Erythroblast (primary cell): ENCODE measurements around the gene ZNF418.
"Not testable (repeated sequence)": the region's sequence is repeated elsewhere in the genome, so short reads cannot be mapped to it uniquely, and the experiment has no call there.

Experiments
- DNase-seq, 2 experiments: peaks; one replicate each; lab custom pipeline; 2025; lab: John Stamatoyannopoulos, UW
- GATA1 ChIP-seq: IDR thresholded peaks from 2 replicates; pipeline ENCODE4 v1.6.1; 2011; ENCODE audit warnings: low read depth, mild to moderate bottlenecking, control low read depth, low read length, moderate library complexity
- POLR2A ChIP-seq: IDR thresholded peaks from 2 replicates; pipeline ENCODE4 v1.6.1; 2011; ENCODE audit warnings: mild to moderate bottlenecking, low read length

ZNF418 gene

DNA sequence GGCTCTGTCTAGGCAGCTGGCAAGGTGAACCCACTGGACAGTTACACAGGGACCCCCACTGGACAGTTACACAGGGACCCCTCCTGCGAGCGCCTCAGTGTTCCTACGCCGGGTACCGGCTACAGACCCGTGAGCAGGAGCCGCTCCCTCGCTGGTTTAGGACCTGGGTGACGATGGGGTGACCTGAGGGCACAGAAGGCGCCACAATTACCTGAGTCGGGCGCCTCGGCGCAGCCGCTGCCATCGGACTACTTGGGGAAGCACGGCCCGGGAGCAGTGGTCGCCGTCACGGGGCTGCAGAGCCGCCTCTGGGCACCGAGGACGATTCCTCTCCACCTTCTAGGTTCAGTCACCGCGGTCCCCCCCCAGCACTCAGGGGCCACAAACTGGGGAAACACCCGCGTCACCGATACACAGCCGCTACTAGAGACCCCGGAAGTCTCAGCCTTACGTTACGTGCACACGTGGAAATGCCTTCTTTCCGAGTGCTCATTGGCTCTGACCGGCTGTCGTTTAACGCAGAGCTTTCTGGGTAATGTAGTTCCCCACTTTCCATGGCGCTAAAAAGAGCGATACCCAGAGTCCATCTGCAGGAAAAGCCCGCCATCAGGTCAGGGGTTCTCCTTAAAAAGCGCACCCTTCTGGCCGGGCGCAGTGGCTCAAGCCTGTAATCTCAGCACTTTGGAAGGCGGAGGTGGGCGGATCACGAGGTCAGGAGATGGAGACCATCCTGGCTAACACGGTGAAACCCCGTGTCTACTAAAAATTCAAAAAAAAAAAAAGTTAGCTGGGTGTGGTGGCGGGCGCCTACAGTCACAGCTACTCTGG lies 18.8 kb downstream of the ZNF418 start, which contains the start of gene ZNF417:
Gene ZNF417 (minus strand): TSS at position 425 of the 828 bp plus-strand sequence. CDS start 181 bp downstream, at position 244.
- peak; percentile 94 to 95 for DNase-seq

DNA sequence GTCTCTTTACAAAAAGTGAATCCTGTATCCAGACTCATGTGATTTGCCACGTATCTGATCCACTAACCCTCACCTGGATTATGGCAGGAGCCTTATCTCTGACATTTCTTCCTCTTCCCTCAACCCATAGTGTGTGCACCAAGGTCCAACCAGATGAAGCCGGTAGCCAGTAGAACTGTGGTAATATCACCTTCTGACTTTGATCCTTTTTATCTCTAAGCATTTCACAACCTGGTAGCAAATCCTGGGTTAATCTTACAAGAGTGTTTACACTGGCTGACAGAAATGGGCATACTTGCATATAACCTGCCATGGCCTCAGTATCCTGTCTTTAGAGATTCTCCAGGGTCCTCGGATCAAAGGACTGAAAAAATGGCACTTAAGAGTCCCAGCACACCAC lies 20.7 kb downstream of the ZNF418 start:
- DNase-seq, result no peak
- no peak for TF ChIP-seq GATA1
- TF ChIP-seq POLR2A, result no peak

More for the DNA sequence above, 18.8 kb downstream of the ZNF418 start, which contains the start of gene ZNF417:
- peak; percentile 71 for TF ChIP-seq POLR2A

- DNase-seq, result no peak
- no peak for TF ChIP-seq GATA1
- no peak for TF ChIP-seq POLR2A
Observed at GRCh38 chr19:57907394-57907793, 27.8 kb downstream of the ZNF418 start.

DNA sequence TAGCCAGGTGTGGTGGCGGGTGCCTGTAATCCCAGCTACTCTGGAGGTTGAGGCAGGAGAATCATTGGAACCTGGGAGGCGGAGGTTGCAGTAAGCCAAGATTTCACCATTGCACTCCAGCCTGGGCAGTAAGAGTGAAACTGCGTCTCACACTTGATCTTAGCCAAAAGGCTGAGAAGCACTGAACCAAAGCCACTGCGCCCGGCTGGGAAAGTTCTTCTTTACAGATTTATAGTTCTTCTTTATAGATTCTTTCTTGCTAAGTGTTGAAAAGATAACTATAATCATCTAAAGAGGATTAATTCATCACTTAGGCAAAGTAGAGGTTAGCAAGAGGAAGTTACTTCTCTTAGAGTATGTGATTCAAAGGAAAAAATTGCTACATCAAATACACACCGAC lies 29.9 kb downstream of the ZNF418 start:
- TF ChIP-seq POLR2A (no peak), GATA1 (no peak)
- no peak for DNase-seq

- no peak for DNase-seq
- TF ChIP-seq GATA1 (no peak), POLR2A (no peak)
Observed at GRCh38 chr19:57903618-57904184, 31.5 kb downstream of the ZNF418 start.

- DNase-seq, result no peak
- TF ChIP-seq GATA1 (no peak), POLR2A (no peak)
Observed at GRCh38 chr19:57900311-57900710, 34.9 kb downstream of the ZNF418 start.

GRCh38 chr19:57890706-57891105 lies 44.5 kb downstream of the ZNF418 start:
- DNase-seq, result not testable (repeated sequence)

GRCh38 chr19:57888560-57889231 lies 46.5 kb downstream of the ZNF418 start, which contains the start of gene ZNF814:
ZNF814 (minus strand) TSS chr19:57889037; CDS start chr19:57888802, 235 bp downstream.
- TF ChIP-seq GATA1 (no peak), POLR2A (peak; percentile 68)
- DNase-seq, result peak; percentile 89

GRCh38 chr19:57888107-57888559 lies 47.1 kb downstream of the ZNF418 start:
- DNase-seq, result peak; percentile 41 to 48

DNA sequence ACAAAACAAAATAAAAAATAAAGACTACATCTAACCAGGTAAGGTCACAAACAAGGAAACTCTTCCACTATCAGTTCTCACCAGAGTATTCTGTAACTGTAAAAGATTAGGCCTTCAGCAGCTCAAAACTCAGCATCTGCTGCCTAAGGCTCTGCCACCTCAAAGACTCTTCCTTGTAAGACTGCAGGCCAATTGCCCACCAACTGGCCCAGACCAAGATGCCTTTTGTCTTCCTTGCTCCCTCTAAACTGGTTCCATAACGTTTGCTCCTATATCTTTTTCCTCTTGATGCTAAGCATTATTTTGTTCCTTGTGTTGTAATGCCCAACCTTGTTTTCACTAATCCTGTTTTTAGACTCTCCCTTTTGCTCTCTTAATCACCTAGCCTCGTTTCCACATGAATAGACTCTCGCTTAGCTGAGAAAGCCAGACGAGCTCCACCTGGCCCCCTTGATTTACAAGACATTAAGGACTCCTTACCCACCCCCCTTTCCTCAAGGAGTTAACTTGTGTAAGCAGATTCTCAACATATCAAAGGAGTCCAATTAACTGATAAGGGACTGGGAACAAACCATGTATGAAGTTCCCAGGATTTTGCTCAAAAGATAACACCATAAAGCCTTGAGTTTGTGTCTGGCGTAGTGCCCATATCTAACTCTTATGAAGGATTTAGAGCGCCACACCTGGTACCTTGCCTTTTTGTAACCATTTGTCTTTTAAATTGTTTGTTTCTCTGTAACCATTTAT lies 47.8 kb downstream of the ZNF418 start:
- DNase-seq, result peak; percentile 30 to 42
- no peak for TF ChIP-seq GATA1
- TF ChIP-seq POLR2A, result no peak

More at GRCh38 chr19:57888107-57888559, 47.1 kb downstream of the ZNF418 start:
- TF ChIP-seq GATA1 (no peak), POLR2A (no peak)

DNA sequence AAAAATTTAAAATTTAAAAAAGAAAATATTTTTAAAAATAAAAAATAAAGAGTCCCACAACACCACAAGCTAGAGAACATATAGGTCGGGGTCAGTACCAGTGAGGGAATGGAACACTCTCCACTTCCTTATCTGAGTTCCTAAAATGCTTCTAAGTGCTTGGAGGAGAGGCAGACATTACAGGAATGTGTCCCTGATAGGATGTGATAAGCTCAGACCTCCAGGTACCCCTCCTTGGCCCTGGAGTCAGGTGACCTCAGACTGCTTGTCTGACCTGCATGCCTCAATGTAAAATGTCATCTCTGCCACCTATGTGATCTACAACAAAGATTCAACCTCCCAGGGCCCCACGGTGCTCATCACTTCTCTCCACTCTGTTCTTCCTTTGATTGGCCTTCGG lies 49.2 kb downstream of the ZNF418 start:
- no peak for TF ChIP-seq GATA1
- no peak for TF ChIP-seq POLR2A
- DNase-seq, result no peak

GRCh38 chr19:57873883-57874799 lies 61.1 kb downstream of the ZNF418 start:
- DNase-seq, result peak; percentile 22 to 45

- TF ChIP-seq POLR2A, result peak; percentile 7
- no peak for TF ChIP-seq GATA1
- peak in 1 of 2 experiments; percentile 22 for DNase-seq
Observed at GRCh38 chr19:57872450-57872849, 62.8 kb downstream of the ZNF418 start.
